OCI-M2 (cell line): Measurements from ENCODE around the gene B3GAT1.

Experiments used
- DNase-seq: peaks from one replicate; lab custom pipeline; 2025; ENCODE audit not compliant: unreplicated experiment; lab: John Stamatoyannopoulos, UW

Gene B3GAT1

DNA sequence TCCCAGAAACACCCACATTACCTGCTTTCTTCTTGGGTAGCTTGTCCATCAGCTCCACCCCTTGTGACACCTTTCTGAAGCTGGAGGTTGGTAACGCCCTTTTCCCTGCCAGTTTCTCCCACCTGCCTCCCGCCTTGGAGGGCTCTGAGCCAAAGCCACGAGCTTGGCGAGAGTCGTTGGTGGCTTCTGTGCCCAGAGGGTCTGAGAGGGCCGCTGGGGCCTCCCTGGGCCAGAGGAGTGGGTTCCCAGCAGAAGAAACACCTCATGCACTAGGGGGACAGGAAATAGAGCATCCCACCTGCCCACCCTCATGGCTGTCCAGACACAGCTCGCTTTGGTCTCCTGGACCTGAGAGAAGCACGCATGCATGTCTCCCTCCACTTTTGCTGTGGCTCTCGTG lies 37.9 kb downstream of the B3GAT1 start:
- no peak for DNase-seq

DNA sequence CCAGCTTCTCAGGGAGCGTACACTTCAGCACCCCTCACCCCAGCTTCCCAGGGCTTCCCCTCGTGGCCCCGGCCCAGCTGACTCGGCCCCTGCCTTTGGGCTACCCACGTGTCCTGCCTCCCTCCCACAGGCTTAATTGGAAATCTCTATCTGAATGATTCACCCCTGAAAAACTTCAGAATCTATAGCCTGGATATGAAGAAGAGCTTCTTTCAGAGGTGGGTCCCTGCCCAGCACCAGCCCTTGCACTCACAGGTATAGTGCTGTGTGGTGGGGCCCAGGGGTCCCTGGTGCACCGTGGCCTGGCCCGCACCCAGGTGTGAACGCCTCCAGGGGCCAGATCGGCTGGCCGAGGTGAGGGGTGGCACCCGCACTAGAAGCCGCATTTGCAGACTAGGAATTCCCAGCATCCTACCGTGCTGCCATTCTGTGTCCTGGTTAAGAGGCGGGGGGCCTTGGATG lies 38.4 kb downstream of the B3GAT1 start:
- DNase-seq: no peak

DNA sequence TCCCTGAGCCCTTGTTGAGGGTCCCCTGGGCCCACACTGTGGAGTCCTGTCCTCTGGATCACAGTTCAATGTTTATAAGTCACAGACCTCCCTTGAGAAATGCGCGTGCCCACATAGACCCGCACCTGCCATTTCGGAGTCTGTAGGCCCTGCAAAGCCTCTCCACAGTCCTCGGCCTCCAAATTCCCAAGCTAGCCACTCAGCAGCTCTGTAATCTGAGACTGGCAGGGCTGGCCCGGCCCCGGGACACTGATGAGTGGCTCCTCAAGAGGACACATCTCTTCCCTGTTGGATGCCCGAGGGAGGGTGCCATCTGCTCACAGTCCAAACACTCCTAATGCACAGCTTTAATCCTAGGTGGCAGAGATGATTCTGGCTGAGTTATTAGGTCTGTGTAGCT lies 39.1 kb downstream of the B3GAT1 start:
- DNase-seq: no peak

DNA sequence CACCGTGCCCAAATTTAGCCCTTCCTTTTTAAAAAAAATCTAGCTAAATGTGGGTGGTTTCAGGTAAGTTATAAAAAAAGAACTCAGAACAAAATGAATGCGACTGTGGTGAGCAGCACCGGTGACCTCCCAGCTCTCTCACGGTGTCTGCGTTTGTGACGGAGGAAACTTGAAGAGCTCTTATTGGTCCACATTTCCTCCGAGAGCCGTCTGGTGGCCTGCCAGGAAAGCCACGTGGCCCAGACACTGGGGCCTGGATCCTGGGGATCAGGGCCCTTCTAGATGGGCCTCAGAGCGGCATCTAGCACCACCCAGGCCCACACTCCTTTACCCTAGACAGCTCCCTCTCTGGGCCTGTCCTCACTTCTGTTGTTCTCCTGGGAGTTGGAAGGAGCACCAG lies 39.5 kb downstream of the B3GAT1 start:
- DNase-seq: no peak

DNA sequence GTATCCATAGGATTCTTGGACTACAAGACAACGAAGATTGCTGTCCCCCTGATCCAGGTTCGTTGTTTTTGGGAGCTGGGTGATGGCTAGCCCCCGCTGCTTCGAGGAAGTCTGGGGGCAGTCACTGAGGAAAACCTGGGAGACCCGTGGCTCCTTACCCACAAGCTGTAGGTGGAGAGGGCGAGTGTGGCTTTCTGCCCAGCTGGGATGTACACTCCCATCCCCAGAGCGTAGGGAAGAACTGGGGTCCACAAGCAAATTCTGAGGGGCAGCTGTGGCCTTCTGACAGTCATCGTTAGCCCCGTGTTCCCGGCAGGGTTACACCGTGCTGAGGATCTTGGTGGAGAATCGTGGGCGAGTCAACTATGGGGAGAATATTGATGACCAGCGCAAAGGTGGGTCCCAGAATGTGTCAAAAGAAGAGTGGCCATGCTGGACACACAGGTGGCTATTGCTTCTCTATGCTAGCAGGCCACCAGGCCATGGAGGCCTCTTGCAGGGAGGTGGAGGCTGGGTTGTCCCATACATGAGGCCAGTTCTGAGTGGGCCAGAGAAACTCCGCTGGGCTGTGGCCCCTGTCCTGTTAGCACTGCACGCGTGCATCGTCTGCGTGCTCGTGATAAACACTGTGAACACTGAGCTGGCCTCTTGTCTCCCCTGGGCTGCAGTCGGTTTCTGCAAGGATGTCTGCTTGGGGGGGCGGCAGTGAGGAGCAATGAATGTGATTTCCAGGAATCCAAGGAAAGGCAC lies 40.4 kb downstream of the B3GAT1 start:
- DNase-seq: no peak

DNA sequence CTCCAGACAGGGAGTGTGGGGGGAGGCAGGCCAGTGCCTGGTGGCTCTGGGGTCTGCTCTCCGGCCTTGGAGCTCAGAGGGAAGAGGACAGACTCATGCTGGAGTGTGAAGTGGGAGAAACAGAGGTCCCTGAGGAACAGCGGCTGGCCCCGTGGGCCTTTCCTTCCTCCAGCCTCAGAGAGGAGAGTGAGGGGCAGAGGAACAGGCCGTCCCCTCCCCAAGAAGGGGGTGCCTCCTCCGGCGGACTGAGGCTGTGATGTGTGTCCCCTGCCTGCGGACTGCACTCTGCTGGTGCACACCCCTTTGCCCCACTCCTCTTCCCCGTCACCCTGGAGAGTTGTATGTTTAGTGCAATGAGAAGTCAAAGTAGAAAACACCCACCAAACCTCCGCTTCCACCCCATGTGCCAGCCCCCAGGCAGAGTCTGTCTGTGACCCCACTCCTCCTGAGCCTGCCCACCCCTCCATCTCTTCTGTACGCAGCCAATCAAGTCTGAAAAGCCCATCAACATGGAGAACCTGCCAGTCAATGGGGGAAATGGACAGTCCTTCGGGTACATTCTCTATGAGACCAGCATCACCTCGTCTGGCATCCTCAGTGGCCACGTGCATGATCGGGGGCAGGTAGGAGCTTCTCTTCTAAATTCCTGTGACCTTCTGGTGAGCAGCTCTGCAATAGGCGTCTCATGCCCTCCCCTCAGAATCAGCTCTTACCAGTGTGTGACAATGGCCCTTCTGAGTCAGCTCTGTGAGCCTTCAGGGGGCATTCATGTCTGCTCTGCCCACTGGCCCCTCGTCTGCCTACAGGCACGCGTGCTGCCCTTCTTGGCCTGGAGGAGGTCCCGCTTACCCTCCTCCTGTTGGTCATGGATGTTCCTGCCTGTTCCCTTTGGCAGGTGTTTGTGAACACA lies 41.3 kb downstream of the B3GAT1 start:
- DNase-seq: no peak

DNA sequence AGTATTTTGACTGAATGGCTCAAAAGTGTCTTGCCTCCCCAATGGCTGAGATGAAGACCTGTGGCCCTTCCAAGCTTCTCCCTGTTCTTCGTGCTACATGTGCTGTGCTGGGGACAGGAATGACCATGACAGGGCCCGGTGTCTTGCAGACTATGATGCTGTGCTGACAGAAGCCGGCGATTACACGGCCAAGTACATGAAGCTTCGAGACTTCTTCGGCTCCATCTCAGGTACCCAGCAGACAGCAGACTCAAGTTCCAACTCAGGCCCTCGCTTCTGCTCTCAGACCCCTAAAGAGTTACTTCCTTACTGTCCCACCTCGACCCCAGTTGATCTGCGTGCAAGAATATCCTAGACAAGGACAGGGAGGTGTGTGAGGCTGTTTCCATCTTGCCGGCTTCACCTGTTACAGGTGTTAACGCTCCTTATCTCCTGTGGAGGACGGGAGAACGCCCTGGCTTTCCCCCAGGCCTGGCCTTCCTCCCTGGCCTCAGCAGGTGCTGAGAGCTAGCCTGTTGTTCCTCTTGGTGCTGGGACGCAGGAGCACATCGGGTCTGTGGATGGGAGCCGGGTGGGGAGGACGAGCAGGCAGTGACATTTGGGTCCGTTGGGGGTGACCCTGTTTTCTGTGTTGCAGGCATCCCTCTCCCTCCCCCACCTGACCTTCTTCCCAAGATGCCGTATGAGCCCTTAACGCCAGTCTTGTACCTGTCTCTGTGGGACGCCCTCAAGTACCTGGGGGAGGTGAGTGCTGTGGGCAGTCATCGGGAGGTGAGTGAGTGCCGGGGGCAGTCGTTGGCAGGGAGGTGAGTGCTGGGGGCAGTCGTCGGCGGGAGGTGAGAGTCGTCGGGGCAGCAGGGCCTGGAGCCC lies 42.2 kb downstream of the B3GAT1 start:
- DNase-seq: no peak

DNA sequence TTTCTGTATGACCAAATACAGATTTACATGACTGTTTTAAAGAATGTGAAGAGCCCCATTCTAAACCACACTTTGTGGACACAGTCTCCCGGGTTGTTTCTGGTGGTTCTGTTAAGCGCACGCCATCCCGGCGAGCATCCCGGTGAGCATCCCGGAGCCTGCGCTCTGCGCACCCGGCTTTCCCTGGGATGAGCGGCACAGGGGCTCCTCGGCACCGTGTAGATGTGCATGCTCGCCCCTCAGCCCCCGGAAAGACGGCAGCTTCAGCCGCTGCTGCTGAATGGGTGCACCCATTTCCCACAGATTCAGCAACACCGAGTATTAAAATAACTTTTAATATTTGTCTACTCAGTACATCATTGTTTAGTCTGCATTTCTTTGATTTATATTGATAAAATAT lies 44.3 kb downstream of the B3GAT1 start:
- DNase-seq: no peak

DNA sequence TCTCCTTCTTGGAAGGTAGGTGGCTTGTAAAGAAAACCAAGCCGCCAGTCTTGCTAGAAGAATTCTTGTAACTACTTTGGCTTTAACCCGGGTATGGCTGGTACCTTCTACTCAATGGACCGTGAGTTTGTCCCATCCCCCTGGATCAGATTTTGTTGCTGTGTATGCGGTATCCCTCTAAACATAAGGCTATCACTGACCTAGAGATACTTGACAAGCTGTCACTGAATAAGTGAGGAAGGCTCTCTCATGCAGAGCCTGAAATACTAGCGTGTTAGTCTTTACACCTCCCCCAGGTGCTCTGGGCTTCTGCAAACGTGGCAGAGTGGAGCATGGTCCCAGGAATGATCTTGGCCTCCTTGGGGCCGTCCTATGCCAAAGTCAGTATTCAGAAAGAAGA lies 45.8 kb downstream of the B3GAT1 start:
- no peak for DNase-seq

DNA sequence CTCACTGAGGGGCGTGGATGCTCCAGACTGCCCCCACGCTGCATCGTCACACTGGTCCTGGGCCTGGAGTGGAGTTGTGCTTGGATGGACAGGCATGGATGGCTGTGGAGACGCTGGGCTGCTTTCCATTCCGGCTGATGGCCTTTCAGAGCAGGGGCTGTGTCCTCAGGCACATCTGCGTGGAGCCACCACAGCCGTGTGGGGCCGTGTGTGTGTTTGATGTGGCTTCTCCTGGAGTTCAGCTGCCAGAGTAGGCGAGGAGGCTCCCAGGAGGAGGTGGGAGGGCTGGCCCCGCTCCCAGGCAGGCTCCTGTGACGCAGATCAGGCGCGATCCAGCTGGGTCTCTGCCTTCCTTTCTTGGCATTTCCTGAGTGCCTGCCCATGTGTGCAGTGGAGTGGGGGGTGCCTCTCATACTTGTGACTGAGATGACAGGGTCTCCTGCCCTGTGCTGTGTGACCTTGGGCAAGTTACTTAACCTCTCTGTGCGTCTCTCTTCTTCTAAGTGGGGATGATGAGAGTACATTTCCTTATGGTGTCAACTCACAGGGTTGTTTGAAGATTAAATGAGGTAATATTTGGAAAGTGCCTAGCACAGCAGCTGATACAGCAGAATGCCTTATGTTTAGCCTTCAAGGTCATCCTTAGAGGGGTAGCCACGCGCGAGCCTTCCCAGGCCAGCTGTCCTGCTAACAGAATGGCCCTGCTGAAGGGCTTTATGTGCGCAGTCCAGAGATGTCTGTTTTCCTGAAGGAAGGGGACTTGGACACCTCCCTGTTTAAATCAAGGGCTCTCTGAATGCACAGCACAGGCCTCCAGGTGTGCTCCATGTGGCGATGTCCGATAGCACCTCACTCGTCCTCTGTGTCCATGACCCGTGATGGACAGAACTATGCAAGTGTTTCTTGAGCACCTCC lies 46.8 kb downstream of the B3GAT1 start:
- DNase-seq: no peak

DNA sequence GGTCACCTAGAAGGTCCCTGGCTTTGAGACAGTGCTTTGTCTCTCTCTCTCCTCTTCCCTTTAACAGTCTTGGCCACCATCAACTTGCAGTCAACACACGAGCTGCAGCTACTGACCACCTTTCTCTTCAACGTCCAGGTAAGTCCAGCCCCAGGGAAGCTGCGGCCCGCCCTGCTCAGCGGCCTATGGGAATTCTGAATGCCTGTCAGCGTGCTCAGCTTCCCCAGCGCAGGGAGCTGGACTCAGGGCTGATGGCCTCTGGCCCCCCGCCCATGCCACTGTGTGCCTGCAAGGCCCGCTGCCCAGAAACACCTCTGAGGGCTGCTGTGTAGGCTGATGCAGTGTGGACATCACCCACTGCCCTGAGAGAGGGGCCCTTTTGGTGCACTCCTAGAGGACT lies 47.8 kb downstream of the B3GAT1 start:
- DNase-seq: no peak

DNA sequence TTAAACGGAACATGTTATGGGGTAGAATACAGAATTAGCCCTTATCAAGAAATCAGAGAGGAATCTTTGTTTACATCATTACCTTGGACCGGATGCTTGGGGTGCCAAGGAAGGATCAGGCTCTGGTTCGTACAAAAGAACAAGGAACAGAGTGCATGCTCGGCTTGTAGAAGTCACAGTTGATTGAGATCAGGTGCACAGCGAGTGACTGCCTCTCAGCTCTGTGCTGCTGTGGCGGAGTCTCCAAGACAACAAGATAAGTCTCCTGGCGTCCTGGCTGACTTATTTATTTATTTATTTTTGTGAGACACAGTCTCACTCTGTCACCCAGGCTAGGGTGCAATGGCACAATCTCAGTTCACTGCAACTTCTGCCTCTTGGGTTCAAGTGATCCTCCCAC lies 48.5 kb downstream of the B3GAT1 start:
- no peak for DNase-seq

DNA sequence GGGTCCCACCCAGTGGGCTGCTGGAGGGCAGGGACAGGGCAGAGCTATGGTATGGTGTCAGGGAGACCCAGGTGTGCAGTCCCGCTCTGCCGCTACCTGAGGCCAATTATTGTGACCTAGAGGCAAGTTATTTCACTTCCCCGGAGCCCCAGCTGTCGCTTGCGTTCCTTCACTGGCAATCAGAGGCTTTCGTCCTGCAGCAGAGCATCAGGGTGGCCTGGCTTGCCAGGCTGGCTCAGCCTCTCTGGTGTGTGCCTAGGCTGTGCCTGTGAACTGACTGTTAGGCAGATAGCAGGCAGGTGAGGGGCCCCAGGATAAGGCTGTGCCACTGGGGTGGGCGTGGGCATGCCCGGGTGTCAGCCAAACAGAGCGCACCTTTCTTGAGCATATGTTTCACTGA lies 48.9 kb downstream of the B3GAT1 start:
- no peak for DNase-seq

DNA sequence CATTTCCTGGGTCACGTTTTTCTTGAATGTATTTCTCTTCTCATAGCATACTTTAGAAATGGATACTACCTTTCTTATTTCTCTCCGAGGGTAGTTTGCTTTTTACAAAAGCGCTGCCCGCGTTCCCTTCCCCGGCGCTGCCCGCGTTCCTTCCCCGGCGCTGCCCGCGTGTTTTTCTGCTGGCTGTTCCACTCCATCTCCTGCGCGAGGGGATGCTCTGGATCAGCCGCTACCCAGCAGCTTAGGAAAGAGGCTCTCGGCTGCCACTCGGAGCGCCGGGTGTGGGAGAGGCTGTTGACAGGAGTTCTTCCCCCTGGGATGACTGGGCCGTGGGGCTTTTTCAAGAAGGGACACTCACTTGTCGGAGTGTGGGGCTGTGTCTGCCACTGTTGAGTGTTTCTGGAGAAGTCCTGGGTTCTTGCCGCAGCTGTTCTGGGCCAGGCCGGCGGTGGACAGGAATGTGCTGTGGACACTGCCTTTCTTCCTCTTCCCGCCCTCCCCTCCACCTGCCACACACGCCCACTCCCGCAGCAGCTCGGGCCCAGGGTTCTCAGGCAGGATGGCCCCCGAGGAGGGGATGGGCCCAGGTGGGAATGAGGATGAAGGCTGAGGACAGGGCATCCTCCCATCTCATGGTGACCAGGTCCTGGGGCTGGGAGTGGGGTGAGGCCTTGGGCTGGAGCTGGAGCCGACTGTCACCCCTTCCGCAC lies 49.7 kb downstream of the B3GAT1 start:
- no peak for DNase-seq

DNA sequence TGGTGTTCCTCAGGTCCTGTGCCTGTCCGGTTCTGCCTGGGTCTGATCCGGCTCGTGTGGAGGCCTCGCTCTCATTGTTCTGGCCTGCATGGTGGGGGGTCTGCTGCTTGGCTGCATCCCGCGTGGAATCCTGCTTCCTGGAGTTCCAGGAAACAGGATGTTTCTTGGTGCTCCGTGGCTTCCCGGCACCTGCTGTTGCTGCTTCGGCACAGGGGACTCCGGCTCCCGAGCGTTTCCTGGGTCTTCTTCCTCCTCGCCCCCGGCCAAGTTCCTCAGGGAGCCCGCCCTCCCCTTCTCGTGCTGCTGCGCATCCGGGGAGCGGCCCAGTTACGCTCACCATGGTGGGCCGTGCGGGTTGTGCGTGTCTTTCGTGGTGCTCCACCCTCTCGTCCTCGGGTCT lies 50.4 kb downstream of the B3GAT1 start:
- no peak for DNase-seq

DNA sequence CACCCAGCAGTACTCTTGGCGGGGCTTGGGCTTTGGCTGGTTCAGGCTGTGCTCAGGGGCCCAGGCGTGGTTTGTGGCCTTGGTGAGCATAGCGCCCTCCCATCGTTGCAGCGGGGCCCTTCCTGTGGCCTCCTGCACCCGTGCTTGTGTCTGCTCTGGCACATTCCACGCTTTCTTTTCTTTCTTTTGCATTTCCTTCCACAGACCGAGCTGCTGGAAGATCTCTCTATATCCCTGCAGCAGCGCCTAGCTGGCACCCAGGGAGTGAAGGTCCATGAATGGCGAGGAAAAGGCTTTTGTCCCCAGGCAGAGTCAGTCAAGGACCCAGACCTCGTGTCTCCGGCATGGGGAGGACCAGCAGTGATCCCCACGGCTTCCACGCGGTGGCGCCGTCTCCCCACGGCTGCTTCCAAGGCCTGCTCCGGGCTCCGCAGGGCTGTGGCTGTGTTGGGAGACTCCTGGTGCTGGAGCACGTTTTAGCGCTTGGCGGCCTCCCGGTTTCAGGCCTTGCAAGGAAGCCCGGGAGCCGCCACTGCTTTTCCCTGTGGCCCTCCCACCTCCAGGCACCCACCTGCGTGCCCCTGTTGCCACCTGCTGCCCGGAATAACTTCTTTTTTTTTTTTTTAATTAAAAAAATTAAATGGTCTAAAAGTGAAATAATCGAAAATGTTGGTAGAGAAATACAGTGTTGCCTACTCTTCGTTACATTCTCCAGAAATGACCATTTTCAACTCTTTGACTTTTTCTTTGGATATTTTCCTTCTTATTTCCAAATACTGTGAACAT lies 51.8 kb downstream of the B3GAT1 start:
- no peak for DNase-seq

DNA sequence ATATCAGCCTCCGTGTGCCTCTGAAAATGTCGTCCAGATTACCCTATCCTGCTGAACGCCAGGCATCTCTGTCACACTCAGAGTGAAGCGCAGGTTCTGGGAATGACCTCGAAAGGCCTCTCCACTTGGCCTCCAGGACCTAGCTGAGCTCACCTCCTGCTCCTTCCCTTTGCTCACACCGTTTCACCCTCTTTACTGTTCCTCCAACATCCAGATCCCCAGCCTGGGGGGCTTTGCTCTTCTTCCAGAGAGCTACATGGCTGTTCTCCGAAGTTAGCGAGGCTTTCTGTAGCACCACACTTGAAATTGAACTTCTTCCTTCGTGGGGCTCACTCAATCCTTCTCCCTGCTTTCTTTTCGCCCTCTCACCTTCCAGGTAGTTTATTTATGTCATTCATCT lies 52.4 kb downstream of the B3GAT1 start:
- no peak for DNase-seq

DNA sequence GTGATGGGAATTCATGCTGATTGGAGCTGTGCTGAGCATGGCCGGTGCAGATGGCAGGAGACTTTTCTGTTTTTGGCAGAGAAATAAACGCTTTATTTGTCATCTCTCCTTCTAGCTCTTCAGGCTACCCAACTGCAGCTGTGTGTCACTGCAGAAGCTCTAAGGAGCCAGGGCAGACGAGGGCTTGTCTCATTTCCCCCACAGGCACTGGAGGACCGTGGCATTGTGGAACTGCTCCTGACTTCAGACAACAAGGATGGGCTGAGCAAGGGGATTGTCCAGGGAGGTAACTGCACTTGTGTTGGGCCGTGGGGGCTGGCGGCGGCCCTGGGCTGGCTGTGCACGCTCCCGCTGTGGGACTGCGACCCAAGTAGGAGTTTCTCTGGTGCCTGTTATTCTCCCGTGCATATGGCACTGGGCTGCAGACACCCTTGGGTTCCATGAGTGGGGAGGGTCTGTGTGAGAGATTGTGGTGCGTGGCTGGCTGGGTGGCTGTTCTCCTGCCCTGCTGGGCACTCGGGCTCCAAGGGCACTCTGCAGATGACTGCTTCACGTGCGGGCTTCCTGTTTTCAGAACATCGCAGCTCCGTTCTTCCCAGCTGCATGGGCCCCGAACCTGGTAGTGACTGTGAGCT lies 53.1 kb downstream of the B3GAT1 start:
- DNase-seq: no peak
